ENCODE measurements around the gene SPTA1. TPM values are rescaled to one million over a fixed set of nuclear protein-coding genes. Genes with fewer than 3 reads are reported as not detected.

The SPTA1 gene
- total RNA-seq = under 1 TPM; under 0.01 TPM

DNA sequence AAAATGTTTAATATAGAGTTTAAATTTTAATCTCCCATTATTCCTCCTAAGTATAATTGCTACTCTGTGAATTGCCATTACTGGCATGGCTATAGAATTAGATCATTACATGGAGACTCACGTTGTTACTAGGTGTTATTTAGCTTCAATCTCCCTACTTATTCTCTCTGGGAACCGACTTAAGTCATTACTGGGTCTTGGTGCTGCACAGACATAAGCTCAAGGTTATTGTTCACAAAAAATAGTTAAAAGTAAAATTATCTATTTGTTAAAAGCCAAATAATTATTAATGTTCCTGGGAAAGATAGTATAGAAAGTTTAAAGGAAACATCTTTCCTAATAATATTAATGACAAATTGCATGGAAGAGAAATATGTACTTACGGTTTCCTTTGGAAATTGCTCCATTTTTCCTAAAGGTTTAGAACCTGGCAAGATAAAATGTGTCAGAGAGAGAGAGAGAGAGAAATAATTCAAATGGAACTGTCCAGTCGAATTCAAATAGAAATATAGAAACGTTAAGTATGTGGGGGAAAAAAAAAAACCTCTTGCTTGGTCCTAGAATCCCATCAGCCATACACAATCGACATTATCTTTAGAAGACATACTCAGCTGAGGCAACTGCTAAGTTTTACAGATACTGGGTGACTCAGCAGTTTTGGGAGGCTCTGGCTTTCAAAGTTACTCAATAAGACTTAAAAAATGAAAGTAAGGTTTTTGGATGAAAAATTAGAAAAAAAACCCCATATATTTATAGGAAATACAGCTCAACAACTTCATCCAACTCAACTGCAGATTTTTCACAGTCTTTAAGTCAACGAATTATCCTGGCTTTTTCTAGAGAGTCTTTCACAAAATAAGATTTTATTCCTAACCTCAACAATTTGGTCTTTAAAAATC lies at the start of gene SPTA1:
Gene SPTA1, minus strand, starts transcription at position 605 of the 899 bp plus-strand sequence. Its CDS starts 198 bp downstream, at position 407.

DNA sequence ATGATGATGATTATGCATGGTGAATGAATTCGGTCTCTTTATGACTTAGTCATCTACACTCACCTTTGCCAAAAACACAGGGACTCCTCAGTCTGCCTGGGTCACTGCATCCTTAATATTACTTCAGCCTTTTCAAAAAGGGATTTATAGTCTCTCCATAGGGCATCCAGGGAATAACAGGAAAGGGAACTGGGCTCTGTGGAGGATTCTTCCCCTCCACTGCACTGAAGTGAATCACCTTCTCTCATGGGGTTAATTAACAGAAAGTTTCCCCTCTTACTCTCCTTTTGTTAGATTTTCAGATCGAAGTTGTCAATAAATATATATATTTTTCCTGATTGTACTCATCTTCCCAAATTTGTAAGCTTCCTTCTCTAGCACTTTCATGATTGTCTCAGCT lies 34.1 kb upstream of the SPTA1 start, which contains the start of gene OR6K3:
Gene OR6K3, minus strand, starts transcription at position 101 of the 400 bp plus-strand sequence. CDS start 2,605 bp downstream, outside the sequence.

DNA sequence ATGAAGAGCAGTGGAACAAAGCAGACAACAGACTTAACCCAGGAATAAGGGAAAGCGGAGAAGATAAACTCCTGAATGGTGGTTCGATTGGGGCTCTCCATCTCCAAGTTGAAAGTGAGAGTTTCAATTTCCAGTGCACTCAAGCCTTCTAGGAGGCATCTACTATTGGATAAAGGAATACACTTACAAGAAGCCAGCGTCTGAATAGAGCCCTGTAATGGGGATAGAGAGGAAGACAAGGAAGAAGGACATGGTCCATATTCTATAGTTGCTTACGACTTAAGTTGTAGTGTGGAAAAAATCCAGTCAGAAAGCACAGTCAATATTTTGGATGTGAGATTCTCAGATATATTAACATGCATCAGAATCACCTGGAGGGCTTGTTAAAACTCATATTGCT lies 14.0 kb upstream of the SPTA1 start, which contains the start of gene OR6K2:
Gene OR6K2, minus strand, starts transcription at position 101 of the 400 bp plus-strand sequence. Its CDS starts 0 bp downstream, at position 101.

DNA sequence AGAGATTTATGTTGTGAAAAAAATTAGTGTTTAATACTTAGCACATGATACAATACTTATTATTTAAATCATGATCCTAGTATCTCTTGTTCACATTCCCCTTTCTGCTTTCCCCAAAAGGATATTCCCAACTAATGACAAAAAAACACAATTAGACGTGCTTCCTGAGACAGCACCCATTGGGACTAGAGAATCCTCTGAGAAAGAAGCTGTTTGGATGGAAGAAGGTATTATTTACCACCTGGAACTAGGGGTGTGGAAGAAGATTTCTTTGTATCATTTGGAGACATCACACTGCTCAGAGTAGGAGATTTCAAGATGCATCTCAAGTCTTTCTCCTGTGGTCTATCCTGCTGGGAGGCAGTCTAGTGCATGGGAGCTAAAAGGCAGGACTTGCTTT lies 81.5 kb downstream of the SPTA1 start, which contains the start of gene OR10Z1:
Gene OR10Z1, plus strand, starts transcription at position 301 of the 400 bp plus-strand sequence. CDS start 1,171 bp downstream, outside the sequence.

DNA sequence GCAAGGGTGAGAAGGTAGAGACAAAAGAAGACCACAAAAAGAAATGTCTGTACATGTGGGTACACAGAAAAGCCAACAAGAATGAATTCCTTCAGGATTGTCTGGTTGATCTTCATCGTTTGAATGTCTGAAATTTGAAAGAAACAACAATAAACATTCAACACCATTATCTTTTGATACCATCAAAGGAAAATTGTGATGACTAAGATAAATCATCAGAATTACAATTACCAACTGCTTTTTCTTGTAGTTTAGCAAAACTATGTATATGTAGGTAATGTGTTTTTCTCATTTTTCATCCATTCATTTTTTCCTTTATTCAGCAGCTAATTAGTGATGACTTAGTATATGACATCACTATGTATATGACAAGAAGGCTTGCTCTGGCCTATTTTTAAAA lies 106.8 kb downstream of the SPTA1 start, which contains the start of gene OR10X1:
Gene OR10X1, minus strand, starts transcription at position 167 of the 400 bp plus-strand sequence. Its CDS starts 0 bp downstream, at position 167.

DNA sequence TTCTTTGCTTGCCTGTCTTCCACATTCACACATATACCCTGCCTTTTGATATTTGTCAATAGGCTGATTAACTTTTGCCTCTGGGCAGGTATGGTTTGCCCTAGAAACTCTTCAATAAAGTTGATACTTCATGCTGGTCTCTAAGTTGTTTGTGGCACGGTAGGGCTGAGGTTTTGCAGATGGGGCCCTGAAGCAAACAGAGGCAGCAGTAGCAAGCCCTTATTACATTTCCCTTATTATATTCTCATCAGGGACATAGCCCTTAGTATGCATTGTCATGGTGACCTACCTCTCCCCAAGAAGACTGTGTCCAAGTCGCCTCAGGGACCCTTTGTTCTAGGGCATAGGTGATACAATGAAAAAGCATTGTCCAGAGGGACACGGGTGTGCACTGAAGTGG lies 116.0 kb downstream of the SPTA1 start, which contains the start of gene OR6P1:
Gene OR6P1, minus strand, starts transcription at position 101 of the 400 bp plus-strand sequence. CDS start 6,976 bp downstream, outside the sequence.

Other genes starting within 250 kb of the SPTA1 start
- gene OR10K1, start 224.9 kb downstream of the SPTA1 start, total RNA-seq = not detected
- not detected for gene OR10R2, start 214.5 kb downstream of the SPTA1 start, total RNA-seq
- gene OR6Y1, start 132.3 kb downstream of the SPTA1 start, total RNA-seq = not detected
- not detected for gene OR6P1, start 116.1 kb downstream of the SPTA1 start, total RNA-seq
- gene OR10X1, start 106.8 kb downstream of the SPTA1 start, total RNA-seq = not detected
- gene OR10Z1, start 81.4 kb downstream of the SPTA1 start, total RNA-seq = not detected
- gene OR6K2, start 13.9 kb upstream of the SPTA1 start, total RNA-seq = not detected
- gene OR6K3, start 34.0 kb upstream of the SPTA1 start, total RNA-seq = not detected
- not detected for gene OR6K6, start 68.0 kb upstream of the SPTA1 start, total RNA-seq
- gene OR6N1, start 85.5 kb upstream of the SPTA1 start, total RNA-seq = not detected
- gene OR6N2, start 94.5 kb upstream of the SPTA1 start, total RNA-seq = not detected
- gene MNDA, start 144.6 kb upstream of the SPTA1 start, total RNA-seq = not detected
- 1 to 10 TPM; 6.0 to 7.9 TPM for gene PYHIN1, start 244.8 kb upstream of the SPTA1 start, total RNA-seq

Measured in melanocyte of skin (primary cell).